Astrocyte of the cerebellum (primary cell): ENCODE measurements around the gene VSX1.

Experiments
- DNase-seq: peaks from one replicate; pipeline ENCODE4 v3.0.0-alpha.2; 2011; ENCODE audit warnings: low read depth
- H3K4me3 ChIP-seq: 2 replicates; pipeline ENCODE4 v1.5.1; 2011; ENCODE audit warnings: mild to moderate bottlenecking, low read depth, low read length, moderate library complexity
- in situ Hi-C: cut with HindIII; loops from 2 replicates; pipeline ENCODE4 v1.10.0; 2017; ENCODE audit warnings: low sequenced_read_pairs
- TF ChIP-seq, protein P1 (sequence below): IDR thresholded peaks from 2 replicates; pipeline ENCODE4 v1.5.1; 2012; ENCODE audit warnings: low read length, low read depth, moderate library complexity, mild to moderate bottlenecking; ENCODE audit errors: missing control alignments

VSX1 gene

DNA sequence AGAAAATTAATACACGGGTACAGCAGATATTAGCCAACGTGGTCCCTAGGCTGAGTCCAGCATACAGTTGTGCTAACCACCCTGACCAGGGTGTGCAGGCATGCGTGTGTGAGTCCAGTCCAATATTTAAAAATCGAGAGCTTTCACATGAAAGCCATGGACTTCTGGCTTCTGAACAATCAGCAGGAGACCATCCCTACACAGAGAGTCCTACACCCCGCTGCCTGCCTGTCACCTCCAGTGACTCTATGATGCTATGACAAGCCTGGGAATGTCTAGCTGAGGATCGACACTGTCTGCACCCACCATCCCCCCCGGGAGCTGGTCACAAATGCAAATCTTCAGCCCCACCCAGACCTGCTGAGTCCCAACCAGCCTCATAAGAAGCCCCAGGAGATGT lies 31.9 kb downstream of the VSX1 start:
- no peak for DNase-seq
- TF ChIP-seq, protein P1, sequence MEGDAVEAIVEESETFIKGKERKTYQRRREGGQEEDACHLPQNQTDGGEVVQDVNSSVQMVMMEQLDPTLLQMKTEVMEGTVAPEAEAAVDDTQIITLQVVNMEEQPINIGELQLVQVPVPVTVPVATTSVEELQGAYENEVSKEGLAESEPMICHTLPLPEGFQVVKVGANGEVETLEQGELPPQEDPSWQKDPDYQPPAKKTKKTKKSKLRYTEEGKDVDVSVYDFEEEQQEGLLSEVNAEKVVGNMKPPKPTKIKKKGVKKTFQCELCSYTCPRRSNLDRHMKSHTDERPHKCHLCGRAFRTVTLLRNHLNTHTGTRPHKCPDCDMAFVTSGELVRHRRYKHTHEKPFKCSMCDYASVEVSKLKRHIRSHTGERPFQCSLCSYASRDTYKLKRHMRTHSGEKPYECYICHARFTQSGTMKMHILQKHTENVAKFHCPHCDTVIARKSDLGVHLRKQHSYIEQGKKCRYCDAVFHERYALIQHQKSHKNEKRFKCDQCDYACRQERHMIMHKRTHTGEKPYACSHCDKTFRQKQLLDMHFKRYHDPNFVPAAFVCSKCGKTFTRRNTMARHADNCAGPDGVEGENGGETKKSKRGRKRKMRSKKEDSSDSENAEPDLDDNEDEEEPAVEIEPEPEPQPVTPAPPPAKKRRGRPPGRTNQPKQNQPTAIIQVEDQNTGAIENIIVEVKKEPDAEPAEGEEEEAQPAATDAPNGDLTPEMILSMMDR: no peak
- H3K4me3 ChIP-seq: no peak overlapping the region
- in situ Hi-C loops: no loop called here

DNA sequence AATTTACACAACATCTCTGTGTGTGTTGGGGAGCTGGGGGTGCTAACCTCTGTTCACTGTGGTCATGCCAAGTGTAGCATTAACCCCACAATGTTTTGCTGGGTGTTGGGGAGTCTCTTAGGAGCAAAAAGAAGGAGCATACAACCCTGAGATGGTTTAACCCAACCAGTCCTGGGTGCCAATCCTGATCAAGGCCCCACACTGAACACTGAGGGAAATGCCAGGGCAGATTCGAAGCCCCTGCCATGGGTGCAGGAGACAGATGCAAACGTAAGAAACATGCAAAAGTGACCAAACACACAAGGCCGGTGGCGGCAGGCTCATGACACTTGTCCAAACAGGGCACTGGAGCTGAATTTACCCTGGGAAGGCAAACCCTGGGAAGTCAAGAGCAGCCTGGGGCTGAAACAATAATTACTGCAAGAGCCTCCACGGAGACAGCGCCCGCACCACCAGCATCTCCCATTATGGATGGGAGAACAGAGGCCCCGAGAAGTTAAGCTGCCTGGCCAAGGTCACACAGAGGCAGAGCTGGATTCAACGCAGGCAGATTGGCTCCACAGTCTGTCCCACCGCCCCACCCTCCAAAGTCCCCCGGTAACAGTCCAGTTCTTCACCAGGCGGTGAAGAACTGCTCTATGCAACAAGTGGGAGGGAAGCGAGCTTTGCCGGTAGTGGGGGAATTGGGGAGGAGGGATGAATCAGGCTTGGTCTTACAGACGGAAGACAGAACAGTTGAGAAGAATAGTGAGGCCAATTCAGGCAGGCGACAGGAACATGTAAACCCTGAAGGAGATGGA lies 32.5 kb downstream of the VSX1 start:
- TF ChIP-seq, protein P1: no peak
- H3K4me3 ChIP-seq: no peak overlapping the region
- in situ Hi-C loops: no loop called here
- no peak for DNase-seq

DNA sequence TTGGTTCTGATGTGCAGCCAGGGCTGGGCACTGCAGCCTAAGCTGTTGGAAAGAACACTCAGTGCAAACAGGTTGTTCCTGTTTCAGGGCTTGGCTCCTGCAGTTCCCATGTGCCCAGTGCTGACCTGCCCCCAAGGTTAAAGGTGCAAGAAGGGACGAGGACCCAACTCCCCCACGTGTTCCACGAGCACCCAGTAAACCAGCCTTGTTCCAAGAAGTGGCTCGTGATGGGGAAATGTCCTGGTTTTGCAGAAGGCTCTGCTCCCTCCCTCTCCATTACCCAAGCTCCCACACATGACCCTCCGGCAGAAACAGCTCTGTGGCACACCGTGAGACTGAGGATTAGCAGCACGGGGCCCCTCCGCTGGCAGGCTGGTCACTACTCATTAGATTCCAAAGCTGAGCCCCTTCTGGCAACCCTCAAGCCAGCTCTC lies 33.4 kb downstream of the VSX1 start:
- in situ Hi-C loops: no loop called here

DNA sequence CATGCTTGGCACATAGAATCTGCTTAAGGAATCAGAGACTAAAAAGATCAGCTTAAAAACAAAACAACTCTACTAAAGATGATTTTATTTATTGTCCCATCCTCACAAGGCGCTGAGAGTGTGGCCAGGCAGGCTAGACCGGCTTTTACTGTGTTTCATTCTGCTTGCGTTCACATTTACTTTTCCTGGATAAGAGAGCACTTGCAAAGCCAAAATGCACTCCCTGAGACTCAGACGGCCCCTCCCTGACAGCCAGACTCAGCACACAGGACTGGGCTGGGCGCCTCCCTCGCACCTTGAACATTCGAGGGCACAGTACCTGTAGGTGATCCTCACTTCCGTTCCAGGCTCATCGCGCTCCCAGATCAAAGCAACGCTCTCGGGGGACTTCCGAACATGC lies 34.2 kb downstream of the VSX1 start:
- H3K4me3 ChIP-seq: no peak overlapping the region
- DNase-seq: no peak
- TF ChIP-seq, protein P1: no peak
- in situ Hi-C loops: no loop called here

More for the DNA sequence above, 33.4 kb downstream of the VSX1 start:
- no peak for DNase-seq
- H3K4me3 ChIP-seq: no peak overlapping the region
- TF ChIP-seq, protein P1: no peak

DNA sequence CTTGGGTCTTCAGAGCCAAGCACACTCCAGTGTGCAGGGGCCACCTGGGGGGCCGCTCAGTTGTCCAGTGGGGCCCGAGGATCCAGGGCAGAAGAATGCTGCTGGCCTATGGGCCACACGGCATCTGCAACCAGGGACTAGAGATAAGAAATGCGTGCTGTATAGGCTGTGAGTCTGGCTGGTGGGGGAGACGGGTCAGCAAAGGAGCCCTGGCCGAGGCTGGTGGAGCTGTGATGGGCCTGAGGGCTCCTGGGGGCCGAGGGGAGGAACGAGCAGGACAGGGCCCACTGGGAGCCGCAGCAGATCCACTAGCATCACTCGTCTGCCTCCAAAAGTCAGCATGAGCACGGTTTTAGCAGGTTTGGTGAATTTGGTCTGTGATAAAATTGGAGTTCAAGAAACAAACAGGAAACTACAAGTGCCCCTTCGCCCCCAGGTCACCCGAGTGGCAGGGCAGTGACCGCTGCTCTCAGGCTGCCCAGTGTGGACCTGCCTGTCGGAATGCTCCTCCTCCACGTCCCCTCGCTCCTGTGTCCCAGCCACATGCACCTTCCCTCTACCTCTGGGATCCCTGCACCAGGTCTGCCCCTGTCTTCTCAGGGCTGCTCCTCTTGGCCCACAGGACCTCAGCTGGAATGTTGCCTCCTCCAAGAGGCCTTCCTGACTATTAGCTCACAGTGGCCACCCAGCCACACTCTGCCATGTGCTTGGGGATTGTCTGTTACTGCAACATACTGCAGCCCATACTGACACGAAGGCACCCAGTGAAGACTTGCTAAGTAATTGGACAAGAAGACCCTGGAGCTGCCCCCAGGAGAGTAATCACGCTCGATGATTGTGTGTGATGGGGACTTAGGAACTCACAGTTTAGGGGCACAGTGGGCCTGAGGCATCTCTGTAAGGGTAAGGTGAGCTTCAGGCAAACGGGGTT lies 34.9 kb downstream of the VSX1 start:
- TF ChIP-seq, protein P1: no peak
- no peak overlapping the region for H3K4me3 ChIP-seq
- in situ Hi-C loops: no loop called here
- DNase-seq: no peak

DNA sequence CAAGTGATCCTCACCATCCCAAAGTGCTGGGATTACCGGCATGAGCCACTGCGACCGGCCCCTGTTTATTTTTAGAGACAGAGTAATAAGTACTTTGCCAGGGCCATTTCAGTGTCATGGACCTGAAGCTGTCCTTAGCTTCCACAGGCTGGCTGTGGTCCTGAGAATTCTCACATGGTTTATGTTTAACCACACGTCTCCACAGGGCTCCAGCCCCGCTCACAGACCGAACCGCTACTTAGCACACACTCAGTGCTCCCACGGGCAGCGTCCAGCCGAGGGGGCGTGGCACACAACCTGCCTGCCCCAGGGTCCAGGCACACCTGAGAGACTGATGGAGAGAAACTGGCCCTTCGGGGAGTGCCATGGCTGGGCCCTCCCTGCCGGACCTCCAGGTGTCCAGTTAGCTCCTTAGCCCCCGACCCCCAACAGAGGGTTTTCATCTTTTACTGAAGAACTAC lies 35.7 kb downstream of the VSX1 start:
- H3K4me3 ChIP-seq: no peak overlapping the region
- in situ Hi-C loops: no loop called here
- TF ChIP-seq, protein P1: no peak
- no peak for DNase-seq
